Measurements from ENCODE around the gene NDUFC2.
"Not testable (repeated sequence)": the region's sequence is repeated elsewhere in the genome, so short reads cannot be mapped to it uniquely, and the experiment has no call there.

Gene NDUFC2

DNA sequence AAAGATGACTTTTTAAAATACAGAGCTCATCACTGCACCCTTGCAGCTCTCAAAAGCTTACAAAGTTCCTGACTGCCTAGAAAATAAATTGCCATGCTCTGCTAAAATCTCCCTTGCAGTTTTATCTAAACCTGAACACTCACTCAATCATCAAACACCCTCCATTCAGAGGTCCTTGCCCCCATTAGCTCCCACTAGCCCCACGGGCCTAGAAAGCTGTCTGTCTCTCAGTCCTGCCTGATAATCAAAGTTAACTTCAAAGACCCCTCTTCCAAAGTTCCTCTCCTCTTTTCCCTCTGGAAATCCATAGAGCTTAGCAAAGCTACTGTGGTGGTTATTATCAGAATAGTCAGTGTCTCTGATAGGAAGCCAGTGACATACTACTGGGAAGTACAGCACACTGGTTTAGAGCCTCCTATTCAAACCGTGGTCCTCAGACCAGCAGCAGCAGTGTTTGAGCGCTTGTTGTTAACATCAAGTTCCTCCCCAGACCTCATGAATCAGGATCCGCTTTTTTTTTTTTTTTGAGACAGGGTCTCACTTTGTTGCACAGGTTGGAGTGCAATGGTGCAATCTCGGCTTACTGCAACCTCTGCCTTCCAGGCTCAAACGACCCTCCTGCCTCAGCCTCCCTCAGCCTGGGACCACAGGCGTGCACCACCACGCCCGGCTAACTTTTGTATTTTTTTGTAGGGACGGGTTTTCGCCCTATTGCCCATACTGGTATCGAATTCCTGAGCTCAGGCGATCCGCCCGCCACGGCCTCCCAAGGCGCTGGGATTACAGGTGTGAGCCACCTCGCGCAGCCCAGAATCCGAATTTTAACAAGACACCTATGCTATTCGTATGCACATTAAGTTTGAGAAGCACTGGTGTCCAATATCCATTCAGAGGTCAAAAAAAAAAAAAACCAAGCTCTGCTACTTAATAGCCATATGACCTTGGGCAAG lies 1.2 kb downstream of the NDUFC2 start:
- peak in 1 of 2 donors; percentile 22 for DNase-seq

DNA sequence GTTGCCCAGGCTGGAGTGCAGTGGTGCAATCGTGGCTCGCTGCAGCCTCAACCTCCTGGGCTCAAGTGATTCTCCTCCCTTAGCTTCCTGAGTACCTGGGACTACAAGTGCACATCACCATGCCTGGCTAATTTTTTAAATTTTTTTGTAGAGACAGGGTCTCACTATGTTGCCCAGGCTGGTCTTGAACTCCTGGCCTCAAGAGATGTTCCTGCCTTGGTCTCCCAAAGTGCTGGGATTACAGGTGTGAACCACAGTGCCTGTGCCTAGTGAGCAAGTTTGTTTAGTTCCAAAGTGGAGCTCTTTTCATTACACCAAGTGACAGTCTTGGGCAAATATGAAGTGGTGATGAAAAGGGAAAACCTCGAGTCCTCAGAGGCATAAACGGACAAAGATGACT lies 2.1 kb downstream of the NDUFC2 start:
- DNase-seq: not testable (repeated sequence)

DNA sequence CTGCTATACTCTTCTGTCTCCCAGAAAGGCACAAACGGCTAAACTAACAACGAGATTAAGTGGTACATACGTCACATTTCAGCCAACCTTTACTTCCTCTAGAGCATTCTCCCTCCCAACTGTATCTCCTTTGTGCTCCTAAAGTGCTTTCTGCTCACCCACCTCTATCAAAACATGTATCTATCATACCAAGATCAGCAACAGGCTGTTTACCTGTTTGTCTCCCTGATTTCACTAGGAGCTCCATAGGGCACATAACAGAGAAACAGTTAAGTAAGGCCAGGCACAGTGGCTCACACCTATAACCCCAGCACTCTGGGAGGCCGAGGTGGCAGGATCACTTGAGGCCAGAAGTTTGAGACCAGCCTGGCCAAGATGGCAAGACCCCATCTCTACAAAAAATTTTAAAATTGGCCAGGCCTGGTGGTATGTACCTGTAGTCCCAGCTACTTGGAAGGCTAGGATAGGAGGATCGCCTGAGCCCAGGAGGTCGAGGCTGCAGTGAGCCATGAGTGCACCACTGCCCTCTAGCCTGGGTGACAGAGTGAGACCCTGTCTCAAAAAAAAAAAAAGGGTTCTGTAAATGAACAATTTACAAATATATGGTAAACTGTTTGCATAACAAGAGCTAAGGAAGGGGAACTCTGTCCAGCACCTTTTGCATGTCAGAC lies 2.8 kb downstream of the NDUFC2 start:
- no peak for DNase-seq

DNA sequence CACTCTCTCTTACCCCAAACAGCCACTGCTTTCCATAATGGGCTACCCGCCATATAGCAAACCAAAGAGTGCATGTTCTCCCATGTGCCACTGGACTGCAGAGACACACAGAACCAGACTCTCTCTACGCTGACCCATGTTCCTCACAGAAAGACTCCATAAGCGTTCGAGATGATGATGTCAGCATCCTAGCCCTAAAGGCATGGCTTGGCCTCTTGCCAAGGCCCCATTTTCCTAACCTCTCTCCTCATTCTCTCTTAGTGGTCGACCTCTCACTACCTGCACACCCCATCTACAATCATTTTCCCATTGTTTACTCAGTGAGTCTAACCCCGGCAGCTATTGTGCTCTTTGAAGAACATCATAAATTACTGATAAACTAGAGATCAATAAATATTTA lies 4.9 kb downstream of the NDUFC2 start:
- DNase-seq: no peak

DNA sequence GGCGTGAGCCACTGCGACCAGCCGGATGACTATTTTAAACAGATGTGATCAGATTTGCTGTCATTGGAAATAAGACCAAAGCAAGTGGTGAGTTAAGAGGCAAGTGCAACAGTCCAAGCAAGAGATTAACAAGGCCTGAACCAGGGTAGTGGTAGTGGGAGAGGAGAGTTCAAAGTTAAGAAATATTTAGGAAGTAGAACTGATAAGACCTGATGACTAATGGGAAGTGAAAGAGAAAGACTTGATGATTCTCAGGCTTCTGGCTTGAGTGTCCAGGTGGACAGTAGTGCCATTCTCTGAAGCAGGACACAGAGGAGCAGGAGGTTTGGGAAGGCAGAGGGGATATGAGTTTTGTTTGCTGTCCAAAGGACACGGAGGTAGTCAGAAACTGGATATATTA lies 7.2 kb downstream of the NDUFC2 start:
- DNase-seq: no peak

DNA sequence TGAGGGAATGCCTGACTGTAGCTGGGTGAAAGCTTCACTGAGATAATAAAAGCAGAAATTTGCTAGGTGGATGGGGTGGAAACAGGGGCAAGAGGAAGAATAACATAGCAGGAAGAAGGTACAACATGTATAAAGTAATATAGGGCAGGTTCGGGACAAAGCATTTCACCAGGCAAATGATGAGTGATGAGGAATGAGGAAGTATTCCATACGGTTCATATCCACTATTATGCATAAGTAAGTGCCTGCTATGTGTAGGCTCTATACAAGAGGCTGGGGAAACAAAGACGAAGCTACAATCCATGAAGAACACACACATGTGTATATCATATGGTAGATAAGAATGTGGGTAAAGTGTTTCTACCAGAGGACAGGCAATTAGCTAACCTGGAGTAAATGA lies 7.9 kb downstream of the NDUFC2 start:
- no peak for DNase-seq

DNA sequence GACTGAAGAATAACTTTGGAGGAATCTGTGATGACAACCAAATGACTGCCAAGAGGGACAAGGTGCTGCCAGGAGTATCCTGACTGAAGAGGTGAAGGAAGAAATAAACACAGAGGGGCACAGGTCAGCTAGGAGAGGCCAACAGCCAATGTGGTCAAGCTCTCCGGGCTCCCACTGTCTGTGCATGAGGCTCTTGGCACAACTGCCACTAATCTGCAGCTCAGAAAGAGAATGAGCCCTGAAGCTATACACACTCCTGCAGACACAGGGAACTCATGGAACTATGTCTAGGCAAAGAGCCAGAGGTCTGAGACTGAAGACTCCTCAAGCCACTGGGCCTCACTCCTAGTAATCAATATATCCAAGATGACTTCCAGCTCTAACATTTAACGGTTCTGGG lies 9.0 kb downstream of the NDUFC2 start:
- no peak for DNase-seq

DNA sequence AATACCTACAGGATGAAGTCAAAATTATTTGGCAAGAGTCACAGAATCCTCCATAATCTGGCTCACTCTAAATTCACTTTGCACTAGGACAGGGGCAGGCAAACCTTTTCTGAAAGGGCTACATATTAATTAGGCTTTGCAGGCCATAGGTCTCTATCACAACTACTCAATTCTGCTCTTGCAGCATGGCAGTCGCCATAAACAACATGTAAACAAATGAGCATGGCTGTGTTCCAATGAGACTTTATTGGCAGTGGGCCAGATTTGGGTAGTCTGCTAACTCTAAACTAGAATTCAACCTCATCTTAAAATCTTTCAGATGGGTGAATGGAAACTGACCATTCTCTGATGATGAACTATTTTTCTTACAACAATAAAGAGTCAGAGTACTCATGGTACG lies 10.2 kb downstream of the NDUFC2 start:
- DNase-seq: no peak

DNA sequence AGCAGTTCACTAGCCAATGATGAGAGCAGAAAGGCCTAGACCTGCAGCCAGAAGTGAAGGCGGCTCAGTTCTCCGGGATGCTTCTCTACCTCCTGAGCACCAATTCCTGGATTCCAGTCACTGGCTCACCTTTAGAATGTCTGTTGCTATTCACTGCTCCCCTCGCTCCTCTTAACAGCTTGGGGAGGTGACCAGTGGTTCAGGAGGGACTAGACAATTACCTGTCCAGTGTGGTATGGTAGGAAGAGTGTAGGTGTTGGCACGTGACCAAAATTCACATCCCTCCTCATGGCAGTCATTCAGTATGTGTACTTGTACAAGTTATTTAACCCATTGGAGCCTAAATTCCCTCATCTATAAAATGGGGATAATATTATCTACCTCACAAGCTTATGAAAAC lies 12.0 kb downstream of the NDUFC2 start:
- DNase-seq: no peak

DNA sequence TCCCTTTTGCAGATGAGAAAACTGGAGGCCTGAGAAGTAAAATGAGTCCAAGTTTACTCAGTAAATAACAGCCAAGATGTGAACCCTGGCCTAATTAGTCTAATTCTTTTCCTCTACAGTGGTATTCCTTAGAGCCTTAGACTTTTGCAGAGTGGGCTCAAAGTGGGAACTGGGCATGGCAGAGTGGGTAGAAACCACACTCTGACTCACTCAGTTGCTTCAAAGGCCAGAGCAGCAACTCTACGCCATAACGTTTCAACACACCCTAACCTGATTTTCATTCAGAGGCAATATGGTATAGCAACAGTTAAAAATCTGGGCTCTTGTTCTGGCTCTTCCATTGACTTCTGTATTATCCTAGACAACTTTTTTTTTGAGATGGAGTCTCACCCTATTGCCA lies 13.2 kb downstream of the NDUFC2 start:
- DNase-seq: peak; percentile 29 to 57

DNA sequence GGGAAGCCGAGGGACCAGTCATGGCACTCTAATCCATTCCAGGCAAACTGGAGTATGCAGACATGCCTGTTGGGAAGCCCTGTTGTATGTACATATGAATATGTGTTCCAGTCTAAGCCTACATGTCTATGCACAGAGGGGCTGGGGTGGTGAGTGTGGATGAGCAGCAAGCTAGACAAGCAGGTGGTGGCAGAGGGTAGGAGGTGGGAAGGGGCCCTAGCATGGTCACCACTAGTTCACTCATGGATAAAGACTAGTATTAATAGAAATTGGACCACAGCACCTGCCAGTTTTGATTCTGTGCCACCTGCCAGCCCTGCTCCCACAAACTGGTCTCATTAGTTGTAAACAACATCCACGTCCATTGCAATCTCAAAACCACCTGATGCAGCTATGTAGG lies 14.5 kb downstream of the NDUFC2 start:
- DNase-seq: no peak

DNA sequence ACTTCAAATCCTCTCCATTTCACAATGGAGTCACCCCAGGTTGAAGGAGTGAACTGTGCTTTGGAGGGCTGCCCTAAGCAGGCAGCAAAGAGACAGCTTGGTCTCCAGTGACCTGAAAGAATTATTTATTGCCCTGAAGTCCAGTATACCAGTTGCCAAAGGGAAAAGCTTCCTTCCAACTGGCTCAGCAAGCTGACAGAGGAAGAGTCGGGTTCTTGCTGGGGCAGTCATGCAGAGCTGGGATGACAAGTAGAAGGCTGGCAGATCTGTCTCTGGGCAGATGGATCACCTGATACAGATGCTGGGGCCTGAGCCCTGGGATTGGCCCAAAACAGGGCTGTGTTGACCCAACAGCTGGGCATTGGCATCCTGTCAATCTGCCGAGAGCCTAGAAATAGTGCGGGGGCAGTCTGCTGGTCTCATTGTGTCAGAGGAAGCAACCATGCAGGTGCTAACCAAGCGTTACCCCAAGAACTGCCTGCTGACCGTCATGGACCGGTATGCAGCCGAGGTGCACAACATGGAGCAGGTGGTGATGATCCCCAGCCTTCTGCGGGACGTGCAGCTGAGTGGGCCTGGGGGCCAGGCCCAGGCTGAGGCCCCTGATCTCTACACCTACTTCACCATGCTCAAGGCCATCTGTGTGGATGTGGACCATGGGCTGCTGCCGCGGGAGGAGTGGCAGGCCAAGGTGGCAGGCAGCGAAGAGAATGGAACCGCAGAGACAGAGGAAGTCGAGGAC lies 16.1 kb downstream of the NDUFC2 start, which contains the start of gene THRSP:
TSS of gene THRSP (plus strand) at position 422 of the 742 bp plus-strand sequence. CDS start at position 443, 21 bp downstream.
- DNase-seq: no peak

DNA sequence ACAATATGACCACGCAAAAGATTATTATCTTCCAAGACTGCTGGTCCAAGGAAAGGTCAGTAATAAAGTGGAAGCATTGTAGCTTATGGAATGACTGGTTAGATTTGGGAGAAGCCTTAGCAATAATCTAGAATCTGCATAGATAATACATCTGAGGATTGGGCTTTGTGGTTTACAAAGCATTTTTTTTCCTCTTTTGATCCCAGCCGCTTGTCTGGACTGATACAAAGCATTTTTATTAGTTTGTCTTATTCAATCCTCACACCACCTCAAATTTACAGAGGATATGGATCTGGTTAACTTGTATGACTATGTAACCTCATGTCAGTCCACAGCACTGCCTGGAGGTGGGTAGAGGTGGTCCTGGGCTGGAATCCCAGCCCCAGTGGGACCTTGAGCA lies 17.0 kb downstream of the NDUFC2 start:
- DNase-seq: no peak

DNA sequence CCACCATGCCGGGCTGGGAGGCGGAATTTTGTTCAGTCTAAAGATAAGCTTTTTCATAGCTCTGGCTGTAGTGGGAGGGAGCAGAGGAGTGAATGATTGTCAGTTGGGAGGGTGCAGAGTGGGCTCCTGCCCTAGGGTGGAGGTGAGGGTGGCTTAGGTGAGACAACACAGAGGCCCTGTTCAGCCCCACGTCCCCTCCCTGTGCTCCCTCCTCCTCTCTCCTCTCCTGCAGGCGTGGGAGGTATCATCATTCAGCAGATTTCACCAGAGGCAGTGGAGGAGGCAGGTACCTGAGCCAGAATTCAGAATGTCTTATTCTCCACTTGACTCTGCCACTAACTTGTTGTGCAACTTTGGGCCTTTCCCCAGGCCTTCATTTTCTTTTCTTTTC lies 17.7 kb downstream of the NDUFC2 start:
- no peak for DNase-seq

DNA sequence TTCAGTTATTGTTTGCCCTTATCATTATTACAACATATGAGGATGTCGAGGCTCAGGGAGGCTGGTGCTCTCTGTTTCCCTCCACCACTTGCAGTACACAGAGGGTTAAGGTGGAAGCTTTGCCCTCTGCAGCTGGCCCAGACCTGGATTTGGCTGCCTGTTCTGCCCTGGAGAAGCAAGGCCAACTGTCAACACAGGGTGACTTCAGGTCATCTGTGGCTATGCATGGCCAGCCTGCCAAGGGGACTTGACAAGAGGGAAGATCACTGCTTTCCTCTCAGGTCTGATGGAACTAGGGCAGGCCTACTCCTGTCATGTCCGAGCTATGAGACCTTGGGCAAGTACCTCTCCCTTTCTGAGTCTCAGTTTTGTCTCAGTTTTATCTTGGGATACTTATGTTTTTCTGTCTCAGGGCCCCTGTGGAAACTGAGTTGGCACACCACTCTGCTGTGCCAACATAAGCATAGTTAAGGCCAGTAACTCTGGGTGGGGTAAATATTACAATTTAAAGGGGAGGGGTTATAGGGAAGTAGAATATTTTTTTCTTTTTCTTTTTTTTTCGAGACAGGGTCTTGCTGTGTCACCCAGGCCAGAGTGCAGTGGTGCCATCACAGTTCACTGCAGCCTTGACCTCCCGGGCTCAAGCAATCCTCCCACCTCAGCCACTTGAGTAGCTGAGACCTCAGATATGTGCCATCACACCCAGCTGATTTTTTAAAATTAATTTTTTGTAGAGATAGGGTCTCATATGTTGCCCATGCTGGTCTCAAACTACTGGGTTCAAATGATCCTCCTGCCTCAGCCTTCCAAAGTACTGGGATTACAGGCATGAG lies 18.4 kb downstream of the NDUFC2 start:
- DNase-seq: no peak

DNA sequence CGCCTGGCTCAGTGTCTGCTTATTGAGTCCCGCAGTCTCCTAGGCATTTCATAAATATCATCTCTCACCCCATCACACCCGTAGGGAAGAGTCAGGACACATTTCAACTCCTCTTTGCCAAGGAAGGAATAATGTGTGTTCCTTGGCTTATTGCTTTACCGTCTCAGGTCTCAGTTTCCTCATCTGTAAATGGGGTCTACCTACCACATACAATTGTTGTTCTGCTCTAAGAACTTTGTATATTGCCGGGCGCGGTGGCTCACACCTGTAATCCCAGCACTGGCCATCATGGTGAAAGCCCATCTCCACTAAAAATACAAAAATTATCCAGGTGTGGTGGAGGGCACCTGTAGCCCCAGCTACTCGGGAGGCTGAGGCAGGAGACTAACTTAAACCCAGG lies 19.1 kb downstream of the NDUFC2 start:
- DNase-seq: no peak

DNA sequence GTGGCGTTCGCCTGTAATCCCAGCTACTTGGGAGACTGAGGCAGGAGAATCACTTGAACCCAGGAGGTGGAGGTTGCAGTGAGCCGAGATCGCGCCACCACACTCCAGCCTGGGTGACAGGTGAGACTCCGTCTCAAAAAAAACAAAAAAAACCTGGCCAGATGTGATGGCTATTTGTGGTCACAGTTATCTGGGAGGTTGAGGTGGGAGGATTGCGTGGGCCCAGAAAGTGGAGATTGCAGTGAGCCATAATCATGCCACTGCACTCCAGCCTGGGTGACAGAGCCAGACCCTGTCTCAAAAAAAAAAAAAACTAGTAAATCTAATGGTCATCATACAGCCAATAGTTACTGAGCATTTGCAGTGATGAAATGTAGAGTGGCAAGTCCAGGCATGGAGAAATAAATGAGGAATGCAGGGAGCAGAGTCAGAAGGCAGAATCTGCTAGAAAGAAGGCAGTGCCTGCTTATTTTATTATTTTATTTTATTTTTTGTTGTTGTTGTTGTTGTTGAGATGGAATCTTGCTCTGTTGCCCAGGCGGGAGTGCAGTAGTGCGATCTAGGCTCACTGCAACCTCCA lies 19.8 kb downstream of the NDUFC2 start:
- not testable (repeated sequence) for DNase-seq

DNA sequence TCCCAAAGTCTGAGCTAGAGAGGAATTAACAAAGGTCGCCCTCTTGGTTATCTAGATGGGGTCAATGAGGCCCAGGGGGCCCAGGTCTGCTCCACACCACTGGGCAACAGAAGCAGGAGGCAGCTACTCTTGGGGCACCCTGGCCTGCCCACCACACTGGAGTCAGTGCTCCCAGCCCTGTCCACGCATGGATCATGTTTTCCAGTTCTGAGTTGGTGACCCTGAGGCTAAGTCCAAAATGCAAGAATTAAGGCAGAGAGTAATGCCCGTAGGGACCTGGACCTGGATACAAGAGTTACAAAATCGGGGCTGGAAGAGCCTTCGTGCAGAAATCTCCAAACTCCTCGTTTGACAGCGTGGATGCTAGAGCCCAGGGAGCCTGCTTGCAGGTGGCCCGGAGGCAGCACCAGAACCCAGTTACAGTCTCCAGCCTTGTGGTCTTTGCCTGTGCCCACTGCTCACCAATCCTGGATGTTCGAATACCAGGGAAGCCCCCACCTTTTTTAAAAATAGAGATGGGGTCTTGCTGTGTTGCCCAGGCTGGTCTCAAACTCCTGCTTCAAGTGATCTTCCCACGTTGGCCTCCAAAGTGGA lies 22.1 kb downstream of the NDUFC2 start:
- no peak for DNase-seq

DNA sequence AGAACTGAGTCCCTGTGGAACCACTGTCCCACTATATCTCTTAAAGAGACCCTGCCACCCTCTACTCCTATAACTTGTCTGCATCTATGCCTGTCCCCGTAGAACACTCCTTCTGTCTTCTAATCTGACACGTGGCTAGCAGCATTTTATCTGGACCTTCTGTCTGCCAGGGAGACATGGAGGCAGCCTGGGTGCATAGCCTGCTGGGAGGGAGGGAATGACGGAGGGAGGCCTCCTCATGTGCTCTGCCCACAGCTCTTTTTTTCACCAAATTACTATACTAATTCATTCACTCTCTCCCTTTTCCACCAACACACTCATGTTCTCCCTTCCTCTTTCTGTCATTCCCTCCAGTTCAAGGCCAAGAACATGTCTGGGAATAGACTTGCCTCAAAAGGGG lies 23.6 kb downstream of the NDUFC2 start:
- DNase-seq: no peak

DNA sequence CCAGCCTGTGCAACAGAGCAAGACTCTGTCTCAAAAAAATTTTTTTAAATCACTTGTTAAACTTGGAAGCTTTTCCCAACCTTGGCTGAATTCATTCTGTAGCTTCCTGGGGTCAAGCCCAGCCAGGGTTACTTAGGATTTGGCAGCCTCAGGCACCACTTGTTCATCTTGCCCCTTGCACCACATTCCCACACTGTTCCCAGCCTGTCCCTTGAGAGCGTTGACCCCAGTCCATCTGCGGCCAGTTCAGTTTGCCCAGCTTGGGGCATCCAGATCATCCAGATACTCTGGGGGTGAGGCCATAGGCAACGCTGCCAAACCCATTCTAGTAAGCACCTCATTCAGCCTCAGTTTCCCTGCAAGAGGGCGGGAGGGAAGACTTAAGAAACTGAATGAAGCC lies 24.7 kb downstream of the NDUFC2 start:
- no peak for DNase-seq

DNA sequence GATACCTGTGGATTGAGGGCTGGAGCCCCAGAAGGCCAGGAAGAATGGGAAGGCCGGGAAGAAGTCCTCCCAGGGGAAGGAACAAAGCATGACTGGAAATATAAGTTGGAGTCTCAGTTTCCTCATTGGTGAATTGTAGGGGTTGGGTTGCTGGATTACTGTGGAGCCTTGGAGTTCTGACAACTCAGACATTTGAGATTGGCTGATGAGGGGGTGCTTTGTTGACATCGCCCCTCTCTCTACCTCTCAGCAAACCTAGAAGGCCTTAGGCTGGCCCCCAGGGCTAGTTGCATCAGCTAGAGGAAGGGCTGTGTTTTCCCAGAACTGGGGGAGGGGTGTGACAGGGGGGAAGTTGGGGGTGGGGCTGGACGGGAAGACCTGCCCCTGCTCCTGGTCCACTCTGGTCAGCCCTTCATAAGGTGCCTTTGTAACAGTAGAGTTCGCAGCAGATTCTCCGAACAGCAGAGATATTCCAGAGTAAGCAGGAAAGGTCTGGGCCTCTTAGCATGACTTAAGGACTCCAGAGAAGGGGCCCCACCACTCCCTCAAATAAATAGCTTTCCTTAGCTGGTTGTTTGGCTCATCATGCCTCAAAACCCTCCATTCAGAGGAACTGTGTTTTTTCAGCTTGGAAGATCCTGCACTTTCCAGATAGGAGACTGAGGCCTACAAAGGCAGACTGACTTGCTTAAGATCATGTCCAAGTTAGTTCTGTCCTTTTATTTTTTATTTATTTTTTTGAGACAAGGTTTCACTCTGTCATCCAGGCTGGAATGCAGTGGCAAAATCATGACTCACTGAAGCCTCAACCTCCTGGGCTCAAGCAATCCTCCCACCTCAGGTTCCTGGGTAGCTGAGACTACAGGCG lies 28.5 kb downstream of the NDUFC2 start:
- DNase-seq: no peak
